ENCODE data around the gene GCNT1. TPM values are rescaled to one million over a fixed set of nuclear protein-coding genes. Genes with fewer than 3 reads are reported as not detected.

GCNT1 gene
- total and polyA plus RNA-seq, 9 donors = 0.90 to 5.9 (median 3.0) TPM

DNA sequence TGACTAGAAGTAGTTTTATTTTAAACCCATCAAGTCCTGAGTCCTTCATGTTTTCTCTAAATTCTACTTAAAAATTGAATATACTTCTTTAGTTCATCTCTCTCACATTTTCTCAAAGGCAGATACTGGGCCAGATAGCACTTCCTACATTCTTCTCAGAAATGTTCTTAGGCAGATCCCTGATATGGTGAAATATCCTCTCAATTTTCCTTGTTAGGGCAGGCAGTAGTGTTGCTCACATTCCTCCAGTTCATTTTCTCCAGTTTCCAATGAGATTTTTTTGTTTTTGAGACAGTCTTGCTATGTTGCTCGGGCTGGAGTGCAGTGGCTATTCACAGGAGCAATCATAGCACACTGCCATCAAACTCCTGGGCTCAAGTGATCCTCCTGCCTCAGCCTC is 5.7 kb downstream of the GCNT1 start:
- H3K27me3 ChIP-seq = no peaks in the 10 kb centered on the region
- TF ChIP-seq, protein P1, sequence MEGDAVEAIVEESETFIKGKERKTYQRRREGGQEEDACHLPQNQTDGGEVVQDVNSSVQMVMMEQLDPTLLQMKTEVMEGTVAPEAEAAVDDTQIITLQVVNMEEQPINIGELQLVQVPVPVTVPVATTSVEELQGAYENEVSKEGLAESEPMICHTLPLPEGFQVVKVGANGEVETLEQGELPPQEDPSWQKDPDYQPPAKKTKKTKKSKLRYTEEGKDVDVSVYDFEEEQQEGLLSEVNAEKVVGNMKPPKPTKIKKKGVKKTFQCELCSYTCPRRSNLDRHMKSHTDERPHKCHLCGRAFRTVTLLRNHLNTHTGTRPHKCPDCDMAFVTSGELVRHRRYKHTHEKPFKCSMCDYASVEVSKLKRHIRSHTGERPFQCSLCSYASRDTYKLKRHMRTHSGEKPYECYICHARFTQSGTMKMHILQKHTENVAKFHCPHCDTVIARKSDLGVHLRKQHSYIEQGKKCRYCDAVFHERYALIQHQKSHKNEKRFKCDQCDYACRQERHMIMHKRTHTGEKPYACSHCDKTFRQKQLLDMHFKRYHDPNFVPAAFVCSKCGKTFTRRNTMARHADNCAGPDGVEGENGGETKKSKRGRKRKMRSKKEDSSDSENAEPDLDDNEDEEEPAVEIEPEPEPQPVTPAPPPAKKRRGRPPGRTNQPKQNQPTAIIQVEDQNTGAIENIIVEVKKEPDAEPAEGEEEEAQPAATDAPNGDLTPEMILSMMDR (IDR thresholded peaks at IDR 0.05) = no peak
- no peak for TF ChIP-seq EP300 (IDR thresholded peaks at IDR 0.05)
- TF ChIP-seq POLR2A (IDR thresholded peaks at IDR 0.05) = no peak
- intact Hi-C loops (cut with DNase I) = no loop called here
- no peak overlapping the region for H3K27ac ChIP-seq
- DNase-seq = no peak
- no peak overlapping the region for H3K4me3 ChIP-seq
- H3K4me1 ChIP-seq (ENCODE audit: insufficient read depth) = peaks cover 1% of the 10 kb centered on the region
- no peaks in the 10 kb centered on the region for H3K9me3 ChIP-seq
- WGBS, 3 donors = 79 to 88% (median 83%) methylated on average over 1 of the region's 1 CpG
- no peaks in the 10 kb centered on the region for H3K36me3 ChIP-seq

DNA sequence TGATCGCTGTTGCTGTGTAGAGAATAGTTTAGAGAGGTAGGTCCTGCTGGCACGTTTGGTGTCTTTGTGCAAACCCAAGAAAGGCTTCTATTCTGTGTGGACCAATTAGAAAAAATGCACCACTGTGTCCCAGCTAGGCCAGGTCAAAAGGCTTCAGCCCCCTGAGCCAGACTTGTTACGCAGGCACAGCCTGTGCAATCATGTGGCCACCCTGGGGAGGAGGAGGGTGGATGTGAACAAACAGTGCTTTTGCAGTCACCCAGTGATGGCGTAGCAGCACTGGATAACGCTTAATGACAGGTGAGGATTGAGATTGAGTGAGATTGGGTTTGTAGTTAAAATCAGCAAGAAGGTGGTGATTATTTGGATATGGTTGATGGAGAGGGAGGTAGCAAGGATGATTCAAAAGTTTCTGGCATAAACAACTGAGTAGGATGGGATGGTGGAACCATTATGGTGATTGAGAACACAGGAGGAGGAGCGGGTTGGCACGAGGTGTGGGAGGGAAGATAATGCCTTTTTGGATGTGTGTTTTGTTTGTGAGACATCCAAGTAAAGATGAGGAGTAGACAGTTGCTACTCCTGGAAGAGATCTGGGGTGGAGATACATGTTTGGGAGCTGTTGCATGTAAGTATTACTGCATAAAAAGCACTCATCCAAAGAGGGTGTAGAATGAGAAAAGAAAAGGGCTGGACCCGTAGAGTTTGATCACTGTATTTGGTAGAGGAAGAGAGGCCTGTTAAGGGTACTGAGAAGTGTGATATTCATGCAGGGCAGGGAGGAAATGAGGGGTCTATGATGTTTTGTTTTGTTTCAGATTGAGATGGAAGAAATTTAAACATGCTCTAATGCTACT is 6.7 kb downstream of the GCNT1 start:
- TF ChIP-seq, protein P1 (IDR thresholded peaks at IDR 0.05) = no peak
- TF ChIP-seq POLR2A (IDR thresholded peaks at IDR 0.05) (no peak), EP300 (IDR thresholded peaks at IDR 0.05) (no peak)
- H3K4me3 ChIP-seq = no peak overlapping the region
- H3K9me3 ChIP-seq = no peaks in the 10 kb centered on the region
- WGBS, 3 donors = 80 to 84% (median 83%) methylated on average over 8 of the region's 8 CpGs
- no peak for DNase-seq
- H3K27ac ChIP-seq = no peak overlapping the region
- H3K36me3 ChIP-seq = no peaks in the 10 kb centered on the region
- no peaks in the 10 kb centered on the region for H3K27me3 ChIP-seq
- no peaks in the 10 kb centered on the region for H3K4me1 ChIP-seq (ENCODE audit: insufficient read depth)
- intact Hi-C loops (cut with DNase I) = no loop called here

- Histone ChIP-seq H3K4me3 (no peak overlapping the region), H3K9me3 (no peaks in the 10 kb centered on the region), H3K4me1 (ENCODE audit: insufficient read depth) (no peaks in the 10 kb centered on the region), H3K27ac (no peak overlapping the region), H3K27me3 (no peaks in the 10 kb centered on the region), H3K36me3 (no peaks in the 10 kb centered on the region)
- DNase-seq = no peak
- TF ChIP-seq, protein P1 (IDR thresholded peaks at IDR 0.05) = no peak
- TF ChIP-seq POLR2A (IDR thresholded peaks at IDR 0.05) (no peak), EP300 (IDR thresholded peaks at IDR 0.05) (no peak)
- intact Hi-C loops (cut with DNase I) = no loop called here
- WGBS, 3 donors = 82 to 93% (median 92%) methylated on average over 2 of the region's 2 CpGs
These were observed 7.3 kb downstream of the GCNT1 start for GRCh38 chr9:76466299-76466605.

- Histone ChIP-seq H3K4me3 (no peak overlapping the region), H3K27me3 (no peaks in the 10 kb centered on the region), H3K27ac (no peak overlapping the region), H3K9me3 (no peaks in the 10 kb centered on the region), H3K36me3 (no peaks in the 10 kb centered on the region), H3K4me1 (ENCODE audit: insufficient read depth) (no peaks in the 10 kb centered on the region)
- intact Hi-C loops (cut with DNase I) = no loop called here
- 86 to 96% (median 90%) methylated on average over 3 of the region's 3 CpGs for WGBS, 3 donors
- TF ChIP-seq, protein P1 (IDR thresholded peaks at IDR 0.05) = no peak
- TF ChIP-seq EP300 (IDR thresholded peaks at IDR 0.05) (no peak), POLR2A (IDR thresholded peaks at IDR 0.05) (no peak)
- DNase-seq = no peak
These were observed 15.4 kb downstream of the GCNT1 start for GRCh38 chr9:76474419-76474818.

Measured in ovary (tissue), 9 donors.